Activated CD8-positive, alpha-beta memory T cell treated with anti-CD3 and anti-CD28 coated beads, Interleukin-2, amount 50 U/mL, for 48 hours (primary cell): ENCODE measurements around the gene COG5.

ENCODE experiments used
- DNase-seq: peaks from one replicate; pipeline ENCODE4 v3.0.0-alpha.2; 2020

Gene COG5

GRCh38 chr7:107453388-107453787 lies 110.3 kb downstream of the COG5 start:
- DNase-seq: no peak

DNA sequence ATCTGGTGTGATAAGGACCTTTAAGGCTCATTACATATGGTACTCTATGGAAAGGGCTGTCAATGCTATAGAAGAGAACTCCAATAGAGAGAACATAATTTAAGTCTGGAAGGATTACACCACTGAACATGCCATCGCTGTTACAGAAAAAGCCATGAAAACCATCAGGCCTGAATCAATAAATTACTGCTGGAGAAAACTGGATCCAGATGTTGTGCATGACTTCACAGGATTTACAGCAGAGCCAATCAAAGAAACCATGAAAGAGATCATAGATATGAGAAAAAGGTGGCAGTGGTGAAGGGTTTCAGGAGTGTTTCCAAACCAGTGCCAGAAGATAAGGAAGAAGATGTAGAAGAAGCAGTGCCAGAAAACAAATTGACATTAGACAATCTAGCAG lies 112.8 kb downstream of the COG5 start:
- DNase-seq: no peak

DNA sequence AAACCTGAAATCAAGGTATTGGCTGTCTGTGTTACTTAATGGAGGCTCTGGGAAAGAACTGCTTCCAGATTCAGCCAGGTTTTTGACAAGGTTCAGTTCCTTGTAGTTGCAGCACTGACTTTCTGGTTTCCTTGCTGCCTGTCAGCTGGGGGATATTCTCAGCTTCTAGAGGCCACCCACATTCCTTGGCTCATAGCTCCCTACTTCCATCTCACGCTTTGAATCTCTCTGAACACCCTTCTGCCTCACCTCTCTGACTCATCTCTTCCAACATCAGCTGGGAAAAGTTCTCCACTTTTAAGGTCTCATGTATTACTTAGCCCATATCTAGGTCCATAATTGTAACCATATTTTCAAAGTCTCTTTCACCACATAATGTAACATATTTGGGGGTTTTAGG lies 116.7 kb downstream of the COG5 start:
- DNase-seq: no peak

DNA sequence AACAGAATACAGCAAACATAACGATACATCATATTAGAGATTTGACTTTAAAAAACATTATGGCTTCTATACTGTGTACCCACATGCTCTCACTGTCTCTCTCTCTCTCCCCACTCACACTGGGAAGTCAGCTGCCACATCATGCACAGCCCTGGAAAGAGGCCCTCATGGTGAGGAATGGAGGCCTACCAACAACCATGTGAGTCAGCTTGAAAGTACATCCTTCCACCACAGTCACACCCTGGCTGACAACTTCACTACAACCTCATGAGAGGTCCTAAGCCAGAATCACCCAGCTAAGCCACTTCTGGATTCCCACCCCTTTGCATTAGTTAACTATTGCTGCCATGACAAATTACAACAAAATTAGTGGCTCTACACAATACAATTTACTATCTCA lies 117.2 kb downstream of the COG5 start:
- no peak for DNase-seq

DNA sequence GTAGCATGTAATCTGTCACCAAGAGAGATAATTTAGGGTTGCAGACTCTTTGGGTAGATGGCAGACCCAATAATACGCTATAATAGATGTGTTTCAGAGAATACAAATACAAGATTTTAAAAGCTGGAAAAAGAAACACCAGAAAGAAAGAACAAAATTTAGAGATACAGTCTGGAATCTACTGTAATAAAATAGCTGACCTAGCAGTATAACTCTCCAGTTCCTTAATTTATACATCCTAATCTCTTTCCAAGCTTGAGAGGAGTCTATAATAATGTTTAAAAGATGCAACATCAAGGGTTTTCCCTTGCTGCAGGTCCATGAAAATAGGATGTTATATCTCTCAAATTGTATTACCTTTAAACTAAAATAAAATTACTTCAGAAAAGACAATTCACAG lies 121.0 kb downstream of the COG5 start:
- DNase-seq: no peak

DNA sequence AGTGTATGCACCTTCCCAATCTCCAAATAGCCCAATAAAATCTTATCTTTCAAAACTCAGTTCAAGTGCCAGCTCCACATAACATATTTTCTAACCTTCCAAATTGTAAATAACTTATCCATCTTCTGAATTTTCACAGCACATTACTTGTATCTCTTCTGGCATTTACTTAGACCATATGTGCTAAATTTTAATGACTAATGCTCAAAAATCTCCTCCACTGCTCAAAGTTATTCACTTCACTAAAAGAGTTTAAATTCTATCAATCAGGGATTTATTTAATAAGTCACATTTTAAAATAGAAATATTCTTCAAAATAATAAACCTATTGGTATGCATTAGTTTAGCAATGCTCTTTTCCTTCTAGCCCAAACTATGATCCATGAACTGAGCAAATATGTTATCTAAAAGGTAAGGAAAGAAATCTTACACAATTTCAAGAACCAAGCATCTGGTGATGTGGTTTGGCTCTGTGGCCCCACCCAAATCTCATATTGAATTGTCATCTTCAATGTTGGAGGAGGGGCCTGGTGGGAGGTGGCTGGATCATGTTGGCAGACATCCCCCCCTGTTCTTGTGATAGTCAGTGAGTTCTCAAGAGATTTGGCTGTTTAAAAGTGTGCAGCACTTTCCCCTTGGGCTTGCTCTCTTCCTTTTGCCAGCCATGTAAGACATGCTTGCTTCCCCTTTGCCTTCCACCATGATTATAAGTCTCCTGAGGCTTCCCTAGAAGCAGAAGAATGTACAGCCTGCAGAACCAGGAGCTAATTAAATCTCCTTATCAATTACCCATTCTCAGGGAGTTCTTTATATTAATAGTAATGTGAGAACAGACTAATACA lies 121.9 kb downstream of the COG5 start:
- DNase-seq: no peak

DNA sequence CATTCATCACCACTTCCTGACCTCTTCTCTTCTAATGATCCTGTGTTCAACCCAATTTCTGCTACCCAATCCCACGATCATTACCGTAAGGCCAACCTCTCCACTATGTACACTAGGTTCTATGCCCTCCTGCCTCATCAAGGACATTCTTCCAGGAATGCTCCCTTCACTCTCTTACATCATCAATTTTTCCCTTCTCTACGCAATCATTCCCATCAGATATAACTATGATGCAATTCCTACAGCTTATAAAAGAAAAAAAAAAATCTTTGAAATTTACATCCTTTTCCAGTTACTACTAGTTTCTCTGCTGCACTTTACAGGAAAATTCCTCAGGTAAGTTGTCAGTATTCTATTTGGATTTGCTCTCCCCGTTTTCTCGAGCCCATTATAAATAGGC lies 124.7 kb downstream of the COG5 start:
- no peak for DNase-seq

DNA sequence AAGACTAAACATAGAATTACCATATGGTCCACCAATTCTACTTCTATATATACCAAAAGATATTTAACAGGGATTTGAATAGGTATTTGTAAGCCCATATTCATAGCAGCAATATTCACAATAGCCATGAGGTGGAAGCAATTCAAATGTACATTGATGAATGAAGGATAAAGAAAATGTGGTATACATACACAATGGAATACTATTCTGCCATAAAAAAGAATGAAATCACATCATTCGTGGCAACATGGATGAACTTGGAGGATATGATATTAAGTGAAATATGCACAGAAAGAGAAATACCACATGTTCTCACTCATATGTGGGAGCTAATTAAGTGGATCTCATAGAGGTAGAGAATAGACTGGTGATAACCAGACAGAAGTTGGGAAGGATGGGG lies 128.0 kb downstream of the COG5 start:
- DNase-seq: no peak

DNA sequence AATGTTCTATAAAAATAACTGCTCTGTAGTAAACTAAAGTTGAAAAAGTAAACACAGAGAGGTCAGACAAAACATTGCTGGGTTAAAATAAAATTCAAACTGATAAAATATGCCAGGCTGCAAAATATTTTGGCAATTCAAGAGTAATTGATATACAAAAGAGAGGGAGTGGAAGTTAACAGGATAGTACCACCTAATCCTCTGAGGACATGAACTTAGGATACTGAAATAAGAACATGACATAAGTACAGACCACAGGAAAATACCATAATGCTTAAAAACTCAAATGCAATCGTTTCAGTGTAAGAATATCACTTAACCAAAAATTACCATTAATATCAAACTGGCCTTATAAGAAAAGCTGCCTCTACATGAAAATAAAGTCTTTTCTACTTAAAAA lies 131.5 kb downstream of the COG5 start:
- no peak for DNase-seq

GRCh38 chr7:107430057-107430456 lies 133.7 kb downstream of the COG5 start:
- DNase-seq: no peak

- no peak for DNase-seq
Measured at GRCh38 chr7:107428642-107429041, 135.1 kb downstream of the COG5 start.

GRCh38 chr7:107427462-107427861 lies 136.3 kb downstream of the COG5 start:
- DNase-seq: no peak

DNA sequence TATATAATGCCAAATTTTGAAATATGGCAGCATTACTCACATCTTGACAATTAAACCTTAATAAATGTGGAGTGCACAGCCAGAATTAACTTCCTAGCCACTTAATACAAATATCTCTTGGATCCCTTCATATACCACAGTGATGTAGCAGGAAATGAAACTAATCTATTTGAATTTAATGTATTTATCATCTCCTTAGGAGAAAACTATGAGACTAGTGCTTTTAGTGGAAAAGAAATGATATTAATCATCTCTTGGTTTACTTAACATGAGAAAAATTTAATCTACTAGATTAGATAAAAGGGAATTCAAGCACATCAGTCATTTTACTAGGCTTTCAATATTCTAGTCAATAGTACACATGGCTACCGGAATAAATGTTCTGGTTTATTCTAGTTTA lies 149.5 kb downstream of the COG5 start:
- DNase-seq: no peak

DNA sequence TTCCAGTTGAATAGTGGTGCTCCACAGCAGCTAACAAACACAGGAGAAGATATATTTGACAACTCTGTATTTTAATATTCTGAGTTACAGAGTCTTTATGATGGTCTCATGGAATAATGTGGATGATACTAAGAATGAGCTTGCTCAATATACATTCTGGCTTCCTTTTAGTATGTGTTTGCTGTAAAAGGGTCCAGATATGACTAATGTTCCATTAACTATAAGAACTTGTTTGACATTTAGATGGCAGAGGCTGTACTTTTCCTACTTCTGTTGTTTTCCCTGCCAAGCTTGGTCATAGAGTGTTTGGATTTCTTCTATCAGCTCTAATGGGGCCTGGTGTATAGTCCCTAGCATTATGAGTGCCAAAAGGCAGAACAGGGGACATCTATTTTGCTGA lies 155.4 kb downstream of the COG5 start:
- DNase-seq: no peak

DNA sequence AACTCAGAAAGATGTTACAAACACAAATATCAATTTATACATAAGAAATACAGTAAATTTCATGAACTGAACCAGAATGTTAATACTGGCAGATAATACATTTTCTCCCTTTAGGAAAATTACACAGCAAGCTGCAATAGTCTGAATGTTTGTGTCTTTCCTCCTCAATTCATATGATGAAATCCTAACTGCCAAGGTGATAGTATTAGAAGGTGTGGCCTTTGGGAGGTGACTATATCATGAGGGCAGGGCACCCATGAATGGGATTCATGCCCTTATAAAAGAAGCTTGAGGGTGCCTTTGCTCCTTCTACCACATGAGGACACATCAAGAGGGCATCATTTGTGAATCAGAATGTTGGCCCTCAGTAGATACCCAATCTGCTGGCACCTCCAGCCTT lies 158.2 kb downstream of the COG5 start:
- DNase-seq: no peak

DNA sequence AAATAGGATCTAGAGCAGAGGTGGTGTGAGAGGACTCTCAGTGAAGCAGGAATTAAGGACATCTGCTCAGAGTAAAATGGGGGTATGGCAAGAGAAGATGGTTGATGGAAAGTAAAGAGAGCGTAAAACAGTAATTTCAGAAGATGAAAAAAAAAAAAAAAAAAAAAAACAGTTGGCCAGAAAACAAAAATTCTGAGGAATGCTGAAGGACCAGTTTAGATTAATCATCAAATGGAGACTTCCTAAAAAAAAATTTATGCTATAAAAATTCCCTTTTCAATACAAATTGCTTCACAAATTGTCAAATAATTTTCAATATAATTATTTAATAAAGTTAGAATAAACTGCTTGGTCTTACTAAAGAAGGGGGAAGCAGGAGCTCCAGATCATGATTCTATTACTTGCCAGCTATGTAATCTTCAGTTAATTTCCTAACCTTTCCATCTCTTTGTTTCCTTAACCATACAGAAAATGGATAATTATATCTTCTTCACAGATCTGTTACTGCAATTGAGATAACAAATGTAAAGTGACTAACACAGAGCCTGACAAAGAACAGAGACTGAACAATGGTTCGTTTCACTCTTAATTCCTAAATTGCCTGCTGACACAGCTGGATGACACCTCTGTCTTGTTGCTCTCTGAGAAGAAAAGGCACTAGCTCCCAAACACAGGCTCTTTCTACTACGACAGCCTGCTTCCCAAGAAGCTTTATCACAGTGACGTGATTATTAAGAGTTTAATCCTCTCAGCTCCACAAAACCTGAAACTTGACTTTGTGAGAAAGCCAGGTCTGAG lies 158.8 kb downstream of the COG5 start:
- no peak for DNase-seq

DNA sequence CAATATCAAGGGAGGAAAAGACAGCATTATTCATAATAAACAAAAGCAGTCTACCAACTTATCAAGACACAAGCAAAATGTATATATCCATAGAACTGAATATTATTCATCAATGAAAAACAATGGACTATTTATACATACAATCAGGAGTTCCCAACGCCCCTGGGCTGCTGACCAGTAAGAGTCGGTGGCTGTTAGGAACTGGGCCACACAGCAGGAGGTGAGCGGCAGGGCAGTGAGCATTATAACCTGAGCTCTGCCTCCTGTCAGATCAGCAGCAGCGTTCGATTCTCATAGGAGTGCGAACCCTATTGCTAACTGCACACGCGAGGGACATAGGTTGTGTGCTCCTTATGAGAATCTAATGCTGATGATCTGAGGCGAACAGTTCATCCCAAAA lies 165.6 kb downstream of the COG5 start:
- DNase-seq: no peak

DNA sequence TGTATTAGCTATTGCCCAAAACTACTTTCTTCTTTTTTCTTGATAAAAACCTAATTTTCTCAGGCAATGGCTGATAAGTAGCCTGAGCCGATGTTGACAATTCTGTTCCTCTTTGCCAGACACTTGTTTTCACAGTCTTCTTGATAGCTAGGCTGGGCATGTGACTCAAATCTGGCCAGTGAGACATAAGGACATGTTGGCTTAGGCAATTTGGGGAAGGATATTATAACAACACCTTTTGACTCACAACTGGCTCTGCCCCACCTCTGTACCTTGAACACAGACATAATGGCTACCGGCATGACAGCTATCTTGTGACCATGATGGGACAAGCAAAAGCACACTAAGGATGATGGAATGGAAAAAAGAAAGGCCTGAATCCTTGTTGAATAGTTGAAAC lies 166.7 kb downstream of the COG5 start:
- DNase-seq: no peak

DNA sequence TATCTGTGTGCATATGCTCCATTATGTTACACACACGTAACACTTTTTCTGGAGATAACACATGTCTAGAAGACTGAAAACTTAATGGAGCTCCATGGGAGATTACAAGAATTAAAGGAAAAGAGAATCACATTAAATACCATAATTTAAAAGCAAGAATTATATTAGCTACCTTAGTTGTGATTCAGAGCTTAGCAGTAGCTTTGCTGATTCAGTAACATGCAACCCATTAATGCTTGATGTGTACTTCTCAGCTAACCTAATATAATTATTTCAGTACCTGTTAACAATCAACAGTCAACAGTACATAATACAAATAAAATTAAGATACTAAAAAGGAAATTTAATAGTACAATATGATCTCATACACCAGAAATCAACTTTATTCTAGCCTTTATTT lies 167.6 kb downstream of the COG5 start:
- no peak for DNase-seq

- DNase-seq: no peak
Measured at GRCh38 chr7:107394831-107395230, 168.9 kb downstream of the COG5 start.

- DNase-seq: no peak
Measured at GRCh38 chr7:107394276-107394675, 169.4 kb downstream of the COG5 start.

DNA sequence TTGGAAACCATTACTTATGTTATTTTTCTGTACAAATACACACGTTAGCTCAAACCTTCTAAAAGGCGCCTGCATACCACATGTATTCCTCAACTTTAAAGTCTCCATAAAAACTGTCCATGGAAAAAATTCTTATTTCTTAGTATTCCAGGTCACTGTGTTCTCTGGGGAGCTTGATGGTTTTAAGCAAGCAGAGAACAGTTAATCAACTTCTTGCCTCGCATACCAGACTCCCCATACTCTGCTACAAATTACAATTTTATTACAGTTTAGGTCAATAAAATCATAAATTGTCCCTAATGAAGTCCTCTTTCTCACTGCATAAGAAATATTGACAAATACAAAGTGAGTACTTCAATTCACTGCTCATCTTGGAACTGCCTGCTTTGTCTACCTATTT lies 170.9 kb downstream of the COG5 start:
- DNase-seq: no peak

GRCh38 chr7:107390916-107391315 lies 172.8 kb downstream of the COG5 start:
- no peak for DNase-seq

DNA sequence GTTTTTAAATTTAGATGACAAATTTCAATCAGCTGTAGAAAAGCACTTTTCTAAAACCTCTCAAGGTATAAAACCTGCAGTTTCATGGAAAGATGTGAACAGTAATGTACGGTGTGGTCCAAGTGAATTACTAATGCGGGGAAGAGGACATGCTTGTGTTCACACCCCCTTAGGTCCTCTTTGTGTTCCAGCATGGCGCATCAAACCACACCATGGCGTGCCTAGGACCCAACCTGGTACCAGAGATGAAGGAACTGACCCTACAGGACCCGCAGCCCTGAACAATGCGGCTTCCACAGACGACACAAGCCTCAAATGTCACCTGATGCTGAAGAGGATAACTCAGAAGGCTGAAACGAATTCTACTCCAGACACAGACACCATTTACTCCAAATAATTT lies 175.1 kb downstream of the COG5 start:
- no peak for DNase-seq
